COLO829 (cell line): Measurements from ENCODE around the gene HPCAL1.

Experiments
- DNase-seq: peaks from one replicate; pipeline ENCODE4 v3.0.0; 2012; ENCODE audit warnings: low spot score

HPCAL1 gene

DNA sequence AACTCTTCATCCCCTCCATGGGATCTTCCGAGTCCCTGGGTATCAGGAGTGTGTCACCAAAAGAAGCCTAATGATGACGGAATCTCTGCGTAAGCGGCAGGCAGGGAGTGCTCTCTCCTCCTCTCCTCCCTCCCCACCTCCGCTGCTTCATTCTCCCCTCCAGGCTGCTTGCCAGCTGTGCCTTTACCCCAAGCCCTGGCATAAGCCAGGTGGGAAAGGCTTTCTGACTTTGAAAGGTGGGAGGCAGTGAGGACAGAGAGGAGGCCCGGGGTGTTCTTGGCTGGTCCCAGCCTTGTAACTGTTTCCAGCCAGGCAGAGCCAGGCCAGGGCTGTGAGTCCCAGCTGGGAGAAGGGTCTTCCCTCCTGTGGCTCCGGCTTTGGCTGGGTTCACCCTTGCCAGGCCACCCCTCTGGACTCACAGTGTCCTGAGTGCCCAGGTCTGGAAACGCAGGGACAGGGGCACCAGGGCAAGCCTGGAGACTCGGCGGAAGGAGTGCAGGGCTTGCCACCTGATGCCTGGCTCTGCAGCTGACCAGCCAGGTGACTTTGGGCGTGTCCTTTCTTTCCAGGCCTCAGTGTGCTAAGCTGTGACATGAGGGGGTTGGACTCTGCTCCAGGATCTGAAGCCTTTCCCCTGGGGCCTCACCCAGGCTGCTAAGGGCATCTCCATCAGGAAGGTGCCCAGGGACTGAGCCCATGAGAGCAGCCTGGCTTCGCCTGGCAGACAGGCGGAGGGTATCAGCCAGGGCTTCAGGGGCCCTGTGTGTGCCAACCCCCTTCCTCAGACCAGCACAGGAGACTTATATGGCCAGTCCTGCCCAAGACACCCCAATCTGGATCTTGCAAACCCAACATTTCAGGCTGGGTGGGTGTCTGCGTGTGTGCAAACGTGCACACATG lies 32.7 kb upstream of the HPCAL1 start:
- no peak for DNase-seq

DNA sequence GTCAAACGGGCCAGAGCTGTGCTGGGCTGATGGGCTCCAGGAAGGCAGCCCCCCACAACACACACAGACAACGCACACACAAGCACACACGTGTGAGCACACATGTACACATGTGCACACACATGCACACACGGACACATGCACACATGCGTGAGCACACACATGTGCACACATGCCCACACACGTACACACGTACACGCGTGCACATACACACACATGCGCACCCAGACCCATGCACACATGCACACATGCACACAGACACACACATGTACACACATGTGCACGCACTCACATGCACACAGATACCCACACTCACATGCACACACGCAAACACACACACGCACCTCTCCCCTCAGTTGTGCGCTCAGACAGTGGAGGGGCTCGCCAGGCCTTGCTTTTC lies 31.2 kb upstream of the HPCAL1 start:
- DNase-seq, result no peak

DNA sequence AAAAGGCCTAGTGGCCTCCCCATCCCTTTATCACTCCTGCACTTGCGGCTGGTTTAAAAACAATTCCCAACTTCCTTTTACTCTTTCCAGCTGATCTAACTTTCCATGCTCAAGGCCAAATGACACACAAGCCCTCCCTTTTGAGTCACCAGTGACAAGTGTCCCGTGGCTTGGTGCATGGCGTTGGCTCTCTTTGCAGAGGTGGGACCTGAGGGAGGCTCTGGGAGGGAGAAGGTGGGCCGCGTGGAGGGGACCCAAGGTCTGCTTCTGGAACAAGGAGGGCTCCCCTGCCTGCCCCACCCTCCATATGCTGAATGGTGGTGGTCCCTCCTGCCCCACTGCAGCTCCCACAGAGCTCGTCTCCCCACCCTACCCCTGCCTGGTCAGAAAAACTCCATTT lies 30.8 kb upstream of the HPCAL1 start:
- DNase-seq, result no peak

DNA sequence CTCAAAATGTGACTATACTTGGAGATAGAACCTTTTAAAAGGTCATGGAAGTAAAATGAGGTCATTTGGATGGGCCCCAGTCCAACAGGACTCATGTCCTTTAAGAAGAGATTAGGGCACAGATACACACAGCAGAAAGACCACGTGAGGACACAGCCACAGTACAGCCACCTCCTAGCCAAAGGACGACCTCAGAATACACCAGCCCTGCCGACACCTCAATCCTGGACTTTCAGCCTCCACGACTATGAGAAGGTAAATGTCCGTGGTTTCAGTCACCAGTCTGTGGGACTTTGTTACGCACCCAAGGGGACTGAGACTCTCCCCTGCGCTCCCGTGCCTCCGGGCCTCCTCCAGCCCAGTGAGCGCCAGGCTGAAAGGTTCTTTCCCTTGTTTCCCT lies 30.2 kb upstream of the HPCAL1 start:
- no peak for DNase-seq

DNA sequence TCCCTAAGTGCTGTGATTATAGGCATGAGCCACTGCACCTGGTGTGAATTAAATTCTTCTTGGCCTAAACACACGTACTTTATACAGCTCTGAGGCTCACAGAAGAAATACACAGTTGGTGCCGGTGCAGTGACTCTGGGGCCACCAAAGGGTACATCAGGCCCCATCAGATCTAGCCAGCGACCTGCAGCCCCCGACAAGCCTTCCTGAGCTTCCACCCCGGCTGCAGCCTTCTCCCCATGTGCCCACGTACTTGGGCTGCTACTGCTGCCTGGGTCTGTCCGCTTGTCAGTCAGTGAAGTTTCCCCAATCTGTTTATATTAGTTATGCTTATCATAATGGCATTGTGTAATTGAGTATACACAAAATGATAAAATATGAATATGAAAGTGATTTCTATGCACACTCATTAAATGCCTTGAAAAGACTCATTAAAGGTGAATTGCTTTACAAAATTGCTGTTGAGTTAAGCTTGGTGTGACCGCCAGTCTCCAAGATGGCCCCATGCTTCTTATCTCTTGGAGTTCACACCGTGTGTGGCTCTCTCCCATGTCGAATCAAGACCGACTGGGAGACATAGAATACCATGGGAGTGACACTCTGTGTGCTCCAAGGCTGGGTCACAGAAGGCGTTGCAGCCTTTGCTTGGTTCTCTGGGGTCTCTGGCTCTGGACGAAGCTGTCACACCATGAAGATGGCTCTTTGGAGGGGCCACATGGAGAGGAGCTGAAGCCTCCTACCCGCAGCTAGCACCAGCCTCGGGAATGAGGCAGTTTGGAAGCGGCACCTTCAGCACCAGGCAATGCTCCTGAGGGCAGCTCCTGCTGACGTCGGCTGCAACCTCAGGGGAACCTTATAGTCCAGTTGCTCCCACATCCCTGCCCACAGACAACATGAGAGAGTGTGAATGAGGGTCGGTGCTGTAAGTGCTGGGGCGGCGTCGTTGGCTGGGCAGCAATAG lies 29.2 kb upstream of the HPCAL1 start:
- DNase-seq, result no peak

DNA sequence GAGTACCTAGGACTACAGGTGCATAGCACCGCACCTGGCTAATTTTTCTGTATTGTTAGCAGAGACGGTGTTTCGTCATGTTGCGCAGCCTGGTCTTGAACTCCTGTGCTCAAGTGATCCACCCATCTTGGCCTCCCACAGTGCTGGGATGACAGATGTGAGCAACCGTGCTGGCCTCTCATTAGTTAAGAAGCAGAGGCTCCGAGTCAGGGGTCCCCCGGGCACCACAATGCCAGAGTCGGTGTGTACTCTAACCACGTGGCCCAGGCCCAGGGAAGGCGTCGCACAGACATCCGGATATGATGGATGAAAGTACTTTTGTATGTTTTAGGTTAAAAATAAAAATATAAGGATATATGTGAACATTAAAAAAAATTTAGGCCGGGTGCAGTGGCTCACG lies 28.3 kb upstream of the HPCAL1 start:
- DNase-seq, result no peak

DNA sequence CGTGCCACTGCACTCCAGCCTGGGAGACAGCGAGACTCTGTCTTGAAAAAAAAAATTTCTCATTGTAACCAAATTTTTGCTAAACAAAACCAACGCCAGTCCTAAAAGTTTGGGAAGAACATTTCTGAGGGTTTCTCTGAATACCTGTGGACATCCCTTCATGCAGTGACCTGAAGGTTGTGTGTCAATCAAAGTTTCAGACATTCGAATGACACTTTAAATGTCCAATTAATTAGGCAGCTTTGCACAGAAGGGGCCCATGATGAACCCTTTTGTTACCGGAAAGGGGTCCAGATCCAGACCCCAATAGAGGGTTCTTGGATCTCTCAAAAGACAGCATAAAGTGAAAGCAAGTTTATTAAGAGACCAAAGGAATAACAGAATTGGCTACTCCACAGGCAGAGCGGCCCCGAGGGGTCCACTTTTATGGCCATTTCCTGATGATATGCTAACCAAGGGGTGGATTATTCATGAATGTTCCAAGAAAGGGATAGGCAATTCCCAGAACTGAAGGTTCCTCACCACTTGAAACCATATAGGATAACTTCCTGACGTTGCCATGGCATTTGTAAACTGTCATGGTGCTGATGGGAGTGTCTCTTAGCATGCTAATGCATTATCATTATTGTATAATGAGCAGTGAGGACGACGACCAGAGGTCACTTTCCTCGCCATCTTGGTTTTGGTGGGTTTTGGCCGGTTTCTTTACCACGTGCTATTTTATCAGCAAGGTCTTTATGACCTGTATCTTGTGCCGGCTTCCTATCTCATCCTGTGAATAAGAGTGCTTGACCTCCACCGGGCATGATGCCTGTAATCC lies 27.5 kb upstream of the HPCAL1 start:
- DNase-seq, result no peak

DNA sequence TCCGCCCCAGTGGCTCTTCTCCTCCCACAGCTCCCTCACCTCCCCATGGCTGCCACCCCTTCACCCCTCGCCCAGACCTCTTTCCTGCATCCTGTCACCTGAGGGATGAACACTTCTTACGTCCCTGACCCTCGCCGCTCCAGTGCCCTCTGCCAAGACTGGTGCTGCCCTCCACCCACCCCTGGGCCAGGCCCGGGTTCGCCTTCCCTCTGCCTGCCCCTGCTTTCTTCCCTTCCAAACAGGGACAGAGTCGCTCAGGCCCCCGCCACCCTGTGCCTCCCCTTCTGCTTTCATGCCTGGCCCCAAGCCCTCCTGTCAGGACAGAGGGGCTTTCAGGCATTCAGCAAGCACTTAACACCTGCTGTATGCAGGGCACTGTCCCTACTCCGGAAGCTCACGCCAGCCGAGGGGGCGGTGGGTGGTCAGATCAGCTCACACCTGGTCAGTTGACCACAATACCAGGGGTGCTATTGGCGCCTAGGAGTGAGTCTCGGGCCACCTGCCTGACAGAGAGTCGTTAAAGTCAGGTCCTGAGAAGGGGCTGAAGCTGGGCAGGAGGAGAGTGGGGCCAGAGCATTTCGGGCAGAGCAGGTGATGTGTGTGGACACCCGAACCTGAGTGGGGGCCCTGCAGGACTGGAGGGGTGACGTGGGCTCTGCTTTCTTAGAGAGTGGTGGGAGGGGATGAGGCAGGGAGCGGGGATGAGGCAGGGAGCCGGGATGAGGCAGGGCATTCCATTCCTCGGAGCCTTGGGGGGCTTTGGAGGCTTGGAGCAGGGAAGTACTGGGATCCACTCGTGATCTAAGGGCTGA lies 26.0 kb upstream of the HPCAL1 start:
- no peak for DNase-seq

DNA sequence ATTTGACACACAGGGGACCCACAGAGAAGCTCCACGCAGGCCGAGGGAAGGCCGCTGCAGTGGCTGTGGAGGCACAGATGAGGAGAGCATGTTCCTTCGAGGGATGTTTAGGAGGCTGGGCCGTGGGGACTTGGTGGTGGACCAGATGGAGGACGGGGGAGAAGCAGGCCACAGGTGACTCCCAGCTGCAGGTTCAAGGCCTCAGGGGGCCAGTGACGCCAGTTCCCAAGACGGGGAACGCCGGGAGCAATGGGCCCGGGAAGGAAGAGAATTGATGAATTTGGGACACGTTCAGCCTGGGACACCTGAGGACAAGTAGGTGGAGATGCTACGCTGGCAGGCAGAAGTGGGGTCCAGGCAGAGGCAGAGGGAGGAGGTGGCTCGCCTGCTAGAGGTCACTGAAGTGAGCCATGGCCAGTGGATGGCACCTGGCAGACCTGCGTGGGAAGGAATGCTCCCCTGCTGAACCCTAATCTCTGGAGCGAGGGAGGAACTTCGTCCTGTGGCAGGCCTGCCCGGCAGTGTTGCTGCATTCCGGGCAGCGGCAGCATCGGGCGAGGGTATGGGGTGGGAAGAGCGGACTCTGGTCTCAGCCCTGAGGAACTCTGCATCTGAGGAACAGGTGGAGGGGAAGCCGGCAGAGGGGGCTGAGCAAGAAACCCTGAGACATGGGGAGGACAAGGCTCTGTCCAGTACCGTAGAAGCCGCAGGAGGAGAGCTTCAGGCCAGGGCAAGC lies 25.2 kb upstream of the HPCAL1 start:
- DNase-seq, result no peak

DNA sequence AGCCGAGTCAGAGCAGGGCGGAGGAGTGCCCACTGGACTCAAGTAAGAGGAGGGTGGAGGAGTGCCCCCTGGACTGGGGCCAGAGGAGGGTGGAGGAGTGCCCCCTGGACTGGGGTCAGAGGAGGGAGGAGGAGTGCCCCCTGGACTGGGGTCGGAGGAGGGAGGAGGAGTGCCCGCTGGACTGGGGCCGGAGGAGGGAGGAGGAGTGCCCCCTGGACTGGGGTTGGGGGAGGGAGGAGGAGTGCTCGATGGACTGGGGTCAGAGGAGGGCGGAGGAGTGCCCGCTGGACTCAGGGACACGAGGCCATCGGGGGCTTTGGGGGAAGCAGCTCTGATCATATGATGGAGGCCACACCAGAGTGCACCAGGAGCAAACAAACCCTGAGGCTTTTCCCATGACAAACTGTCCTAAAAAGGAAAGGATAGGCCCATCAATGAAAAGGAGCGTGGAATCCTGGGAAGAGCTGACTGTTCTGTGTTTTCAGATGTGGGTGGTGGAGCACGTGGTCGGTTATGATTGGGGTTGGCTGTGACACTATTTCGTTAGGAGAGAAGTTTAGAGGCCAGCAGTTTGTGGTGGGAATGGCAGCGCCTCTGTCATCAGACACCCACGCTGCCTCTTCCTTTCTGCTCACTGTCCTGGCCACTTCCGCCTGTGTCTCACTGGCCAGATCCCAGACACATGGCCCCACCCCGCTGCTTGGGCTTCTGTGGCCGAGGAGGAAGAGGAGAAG lies 24.5 kb upstream of the HPCAL1 start:
- DNase-seq, result peak; percentile 74

DNA sequence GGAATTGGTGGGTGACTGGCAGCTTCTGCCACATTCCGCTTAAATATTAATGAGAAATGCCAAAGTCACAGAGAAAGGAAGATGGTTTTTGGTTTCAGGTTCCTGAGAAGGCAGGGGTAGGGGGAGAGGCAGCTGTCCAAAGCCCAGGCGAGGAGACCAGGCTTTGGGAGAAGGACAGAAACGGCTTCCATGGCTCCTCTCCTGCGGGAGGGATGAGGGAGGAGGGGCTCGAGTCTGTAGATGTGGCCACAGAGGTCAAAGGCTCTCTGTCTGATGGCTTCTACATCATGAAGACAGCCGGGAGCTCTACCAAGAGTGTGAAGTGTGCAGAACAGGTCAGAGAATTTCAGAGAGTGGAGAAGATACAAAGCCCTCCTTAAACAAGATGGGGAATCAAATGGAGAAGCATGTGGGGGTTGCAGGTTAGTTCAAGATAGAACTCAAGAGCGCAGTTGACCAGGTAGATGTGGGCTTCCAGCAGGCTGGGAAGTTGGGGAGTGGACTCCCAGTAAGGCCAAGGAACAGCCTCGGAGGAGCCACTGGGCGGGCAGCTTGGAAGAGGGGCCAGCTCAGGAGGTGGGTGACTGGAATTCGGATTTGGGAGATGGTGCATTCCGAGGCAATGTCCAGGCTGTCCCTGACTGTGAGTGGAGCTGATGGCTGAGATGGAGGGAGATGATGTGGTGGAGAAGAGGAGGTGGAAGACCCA lies 23.8 kb upstream of the HPCAL1 start:
- DNase-seq, result no peak

DNA sequence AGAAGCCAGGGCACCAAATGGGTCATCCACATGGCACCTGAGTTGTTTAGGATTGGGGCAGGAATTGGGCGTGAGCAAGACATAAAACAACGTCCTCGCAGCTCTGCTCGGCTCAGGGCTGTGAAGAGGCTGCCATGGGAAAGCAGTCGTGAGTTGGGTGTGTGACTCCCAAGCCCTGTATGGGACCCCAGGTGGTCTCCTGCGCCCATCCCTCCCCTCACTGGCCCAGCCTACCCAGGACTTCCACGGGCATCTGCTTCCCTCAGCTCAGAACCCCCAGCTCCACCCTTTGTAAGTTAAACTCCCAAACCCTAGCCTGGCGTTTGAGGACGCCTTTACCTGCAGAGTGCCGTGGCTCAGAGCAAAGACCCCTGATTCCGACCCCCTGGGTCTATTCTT lies 23.2 kb upstream of the HPCAL1 start:
- DNase-seq, result no peak

DNA sequence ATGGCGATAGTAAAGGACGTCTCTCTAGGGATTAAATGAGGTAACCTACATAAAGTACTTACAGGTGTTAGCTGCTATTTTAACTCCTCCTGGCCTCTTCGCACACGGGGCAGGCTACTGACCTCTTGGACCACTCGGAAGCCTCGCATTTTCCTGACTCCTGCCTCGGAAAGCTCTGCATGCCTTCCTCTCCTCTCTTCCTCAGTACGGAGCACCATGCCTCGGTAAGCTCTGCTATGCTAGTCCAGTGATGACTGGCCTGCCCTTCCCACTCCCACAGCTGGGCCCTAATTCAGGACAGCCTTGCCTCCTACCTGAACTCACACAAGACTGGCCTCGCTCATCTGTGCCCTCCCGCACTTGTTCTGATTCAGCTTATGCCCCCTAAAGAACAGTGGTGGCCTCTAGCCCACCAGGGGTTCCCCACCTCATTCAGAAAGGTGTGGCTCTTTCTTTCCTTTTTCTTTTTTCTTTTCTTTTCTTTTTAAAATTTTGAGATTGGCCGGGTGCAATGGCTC lies 22.7 kb upstream of the HPCAL1 start:
- DNase-seq, result no peak

DNA sequence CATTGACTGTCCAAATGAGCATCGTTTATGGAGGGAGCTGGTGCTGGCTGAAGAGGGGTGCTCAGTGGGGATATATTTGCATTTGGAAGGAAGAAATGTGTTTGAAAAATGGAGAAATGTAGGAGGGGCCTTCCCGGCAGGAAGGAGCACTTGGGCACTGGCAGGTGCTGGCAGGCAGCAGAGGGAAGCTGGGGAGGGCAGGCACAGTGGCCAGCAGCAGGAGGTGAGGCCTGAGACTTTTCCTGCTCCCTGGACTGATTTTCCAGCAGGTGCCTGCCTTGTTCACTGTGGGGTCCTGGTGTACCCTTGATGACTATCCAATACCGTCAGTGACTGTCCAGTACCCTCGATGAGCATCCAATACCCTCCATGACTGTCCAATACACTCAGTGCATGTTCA lies 20.8 kb upstream of the HPCAL1 start:
- DNase-seq, result no peak

DNA sequence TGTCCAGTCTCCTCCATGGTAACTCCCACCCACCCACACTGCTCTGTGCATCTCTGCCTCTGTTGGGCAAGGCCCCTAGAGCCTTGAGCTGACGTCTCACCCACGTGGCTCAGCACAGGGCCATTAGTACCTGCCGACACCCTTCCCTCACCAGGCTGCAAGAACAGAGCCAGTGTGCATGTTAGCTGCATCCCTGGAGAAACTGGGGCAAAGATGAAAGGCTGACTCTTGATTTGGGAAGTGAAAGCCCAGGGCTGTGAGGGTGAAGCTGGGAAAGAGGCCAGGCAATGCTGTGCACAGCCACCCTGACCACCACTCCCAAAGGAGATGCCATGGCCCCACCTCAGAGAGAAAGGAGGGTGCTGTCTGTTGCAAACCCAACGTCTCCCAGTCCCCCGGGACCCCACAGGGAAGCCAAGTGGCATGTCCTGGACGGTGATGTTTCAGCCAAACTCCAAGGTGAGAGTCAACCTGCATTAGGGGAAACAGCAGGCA lies 20.0 kb upstream of the HPCAL1 start:
- no peak for DNase-seq

DNA sequence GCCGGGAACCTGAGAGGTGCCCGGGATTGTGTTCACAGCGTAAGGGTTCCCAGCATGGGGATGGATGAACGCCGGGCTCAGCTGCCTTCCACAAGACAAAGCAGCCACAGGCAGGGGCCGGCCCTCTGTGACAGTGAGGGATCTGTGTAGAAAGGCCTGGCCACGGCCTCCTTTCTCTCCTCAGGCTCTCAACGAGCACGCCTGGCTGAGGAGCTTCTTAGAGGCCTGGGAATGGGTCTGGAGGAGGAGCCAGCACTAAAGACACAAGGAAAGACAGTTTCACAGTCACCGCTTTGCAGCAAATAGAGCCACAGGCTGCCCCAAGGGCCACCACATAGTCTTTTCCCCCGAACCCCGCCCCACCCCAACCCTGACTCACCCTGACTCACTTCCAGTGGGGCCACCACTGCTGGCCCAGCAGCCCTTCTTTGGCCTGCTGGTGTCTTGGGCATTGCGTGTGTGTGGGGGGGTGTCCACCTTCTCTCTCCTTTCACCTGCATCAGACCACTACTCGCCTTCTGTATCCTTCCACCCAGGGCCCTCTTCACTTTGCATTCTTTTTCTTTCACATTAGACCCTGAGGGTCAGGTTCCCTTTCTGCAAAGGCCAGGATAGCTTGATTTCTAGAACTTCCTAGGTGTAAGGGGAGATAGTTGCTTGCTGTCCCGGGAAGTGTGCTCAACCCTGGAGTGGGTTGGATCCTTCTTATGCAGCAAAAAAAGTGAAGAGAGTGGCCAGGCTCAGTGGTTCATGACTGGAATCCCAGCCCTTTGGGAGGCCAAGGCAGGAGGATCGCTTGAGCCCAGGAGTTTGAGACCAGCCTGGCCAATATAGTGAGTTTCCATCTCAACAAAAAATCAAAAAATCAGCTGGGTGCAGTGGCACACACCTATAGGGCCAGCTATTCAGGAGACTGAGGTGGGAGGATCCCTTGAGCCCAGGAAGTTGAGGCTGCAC lies 19.3 kb upstream of the HPCAL1 start:
- peak; percentile 90 for DNase-seq

DNA sequence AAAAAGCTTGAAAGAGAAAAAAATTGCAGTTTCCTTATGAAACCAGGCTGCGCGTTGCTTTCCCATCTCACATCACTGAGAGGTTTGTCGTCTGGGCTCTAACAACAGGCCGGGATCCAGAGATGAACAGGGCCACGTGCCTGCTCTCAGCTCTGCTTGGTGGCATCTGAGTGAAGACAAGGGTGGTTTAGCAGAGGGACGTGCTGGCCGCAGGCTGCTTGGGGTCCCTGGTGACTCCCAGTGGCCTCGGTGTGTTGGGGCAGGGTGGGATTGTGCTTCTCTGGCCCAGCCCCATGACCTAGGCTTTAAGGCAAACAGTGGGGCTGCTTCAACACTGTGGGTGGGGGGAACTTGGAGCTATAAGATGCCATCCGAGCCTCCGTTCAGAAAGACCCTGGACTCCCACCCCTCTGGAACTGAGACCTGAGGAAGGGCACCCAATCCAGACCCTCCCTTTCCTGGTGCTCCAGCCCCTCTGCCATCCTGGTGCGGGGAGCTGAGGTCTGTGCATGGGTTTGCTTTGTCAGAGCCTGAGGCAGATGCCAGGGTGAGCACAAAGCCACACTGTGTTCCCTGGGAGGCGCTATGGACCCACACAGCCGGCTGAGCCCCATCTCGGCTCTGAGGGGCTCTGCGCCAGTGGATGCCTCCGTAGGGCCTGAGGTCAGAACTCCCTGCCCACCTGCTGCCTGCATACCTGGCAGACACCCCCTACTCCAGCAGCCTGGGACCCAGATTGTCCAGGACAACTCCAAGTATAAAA lies 18.4 kb upstream of the HPCAL1 start:
- DNase-seq, result no peak
